ENCODE results near the gene PRLR. TPM values are rescaled to one million over a fixed set of nuclear protein-coding genes. Genes with fewer than 3 reads are reported as not detected.
"Not testable (repeated sequence)": the region's sequence is repeated elsewhere in the genome, so short reads cannot be mapped to it uniquely, and the experiment has no call there.

Gene PRLR
- total RNA-seq, 1 donor from 2014 or later, result not detected

GRCh38 chr5:35041261-35041660 is 189.0 kb downstream of the PRLR start:
- DNase-seq (ENCODE audit: low spot score), result no peak
- Mint-ChIP-seq H3K4me1 (ENCODE audit: low read depth) (no peaks in the 10 kb centered on the region), H3K36me3 (ENCODE audit: low read depth) (no peaks in the 10 kb centered on the region), H3K27me3 (ENCODE audit: low read depth) (peaks cover 11% of the 10 kb centered on the region), H3K4me3 (ENCODE audit: low read depth) (no peak overlapping the region), H3K9me3 (no peaks in the 10 kb centered on the region), H3K27ac (no peak overlapping the region)
- intact Hi-C loops (cut with micrococcal nuclease), result no loop called here

- no peak for DNase-seq (ENCODE audit: low spot score)
- H3K9me3 Mint-ChIP-seq, result no peaks in the 10 kb centered on the region
- H3K4me3 Mint-ChIP-seq (ENCODE audit: low read depth), result no peak overlapping the region
Observed at GRCh38 chr5:35038891-35039290, 191.4 kb downstream of the PRLR start.

GRCh38 chr5:35036536-35036935 is 193.8 kb downstream of the PRLR start:
- H3K27me3 Mint-ChIP-seq (ENCODE audit: low read depth), result peaks cover 12% of the 10 kb centered on the region
- H3K9me3 Mint-ChIP-seq, result no peaks in the 10 kb centered on the region
- H3K4me1 Mint-ChIP-seq (ENCODE audit: low read depth), result no peaks in the 10 kb centered on the region
- DNase-seq (ENCODE audit: low spot score), result no peak
- H3K4me3 Mint-ChIP-seq (ENCODE audit: low read depth), result no peak overlapping the region
- intact Hi-C loops (cut with micrococcal nuclease), result no loop called here
- H3K27ac Mint-ChIP-seq, result no peak overlapping the region
- H3K36me3 Mint-ChIP-seq (ENCODE audit: low read depth), result no peaks in the 10 kb centered on the region

More at GRCh38 chr5:35038891-35039290, 191.4 kb downstream of the PRLR start:
- Mint-ChIP-seq H3K4me1 (ENCODE audit: low read depth) (no peaks in the 10 kb centered on the region), H3K27ac (no peak overlapping the region), H3K36me3 (ENCODE audit: low read depth) (no peaks in the 10 kb centered on the region), H3K27me3 (ENCODE audit: low read depth) (peaks cover 14% of the 10 kb centered on the region)
- intact Hi-C loops (cut with micrococcal nuclease), result no loop called here

- DNase-seq (ENCODE audit: low spot score); intact Hi-C loops (cut with micrococcal nuclease); H3K36me3 Mint-ChIP-seq (ENCODE audit: low read depth); H3K9me3 Mint-ChIP-seq; H3K4me1 Mint-ChIP-seq (ENCODE audit: low read depth); H3K27ac Mint-ChIP-seq; H3K4me3 Mint-ChIP-seq (ENCODE audit: low read depth): not testable (repeated sequence)
- peaks cover 15% of the 10 kb centered on the region for H3K27me3 Mint-ChIP-seq (ENCODE audit: low read depth)
Observed at GRCh38 chr5:35035929-35036328, 194.4 kb downstream of the PRLR start.

GRCh38 chr5:35035271-35035670 is 195.0 kb downstream of the PRLR start:
- H3K4me3 Mint-ChIP-seq (ENCODE audit: low read depth), result no peak overlapping the region
- H3K27me3 Mint-ChIP-seq (ENCODE audit: low read depth), result peaks cover 11% of the 10 kb centered on the region
- DNase-seq (ENCODE audit: low spot score), result no peak
- intact Hi-C loops (cut with micrococcal nuclease), result no loop called here
- no peak overlapping the region for H3K27ac Mint-ChIP-seq
- no peaks in the 10 kb centered on the region for H3K36me3 Mint-ChIP-seq (ENCODE audit: low read depth)
- H3K4me1 Mint-ChIP-seq (ENCODE audit: low read depth), result no peaks in the 10 kb centered on the region
- no peaks in the 10 kb centered on the region for H3K9me3 Mint-ChIP-seq

GRCh38 chr5:35032356-35032755 is 197.9 kb downstream of the PRLR start:
- DNase-seq (ENCODE audit: low spot score), result no peak
- H3K36me3 Mint-ChIP-seq (ENCODE audit: low read depth), result no peaks in the 10 kb centered on the region
- no peaks in the 10 kb centered on the region for H3K9me3 Mint-ChIP-seq
- H3K27ac Mint-ChIP-seq, result no peak overlapping the region
- intact Hi-C loops (cut with micrococcal nuclease), result no loop called here
- H3K27me3 Mint-ChIP-seq (ENCODE audit: low read depth), result peaks cover 14% of the 10 kb centered on the region
- H3K4me3 Mint-ChIP-seq (ENCODE audit: low read depth), result no peak overlapping the region
- no peaks in the 10 kb centered on the region for H3K4me1 Mint-ChIP-seq (ENCODE audit: low read depth)

GRCh38 chr5:35031276-35031675 is 199.0 kb downstream of the PRLR start:
- intact Hi-C loops (cut with micrococcal nuclease), result no loop called here
- Mint-ChIP-seq H3K27ac (no peak overlapping the region), H3K36me3 (ENCODE audit: low read depth) (no peaks in the 10 kb centered on the region), H3K9me3 (no peaks in the 10 kb centered on the region), H3K27me3 (ENCODE audit: low read depth) (peaks cover 16% of the 10 kb centered on the region), H3K4me3 (ENCODE audit: low read depth) (no peak overlapping the region), H3K4me1 (ENCODE audit: low read depth) (no peaks in the 10 kb centered on the region)
- no peak for DNase-seq (ENCODE audit: low spot score)

DNA sequence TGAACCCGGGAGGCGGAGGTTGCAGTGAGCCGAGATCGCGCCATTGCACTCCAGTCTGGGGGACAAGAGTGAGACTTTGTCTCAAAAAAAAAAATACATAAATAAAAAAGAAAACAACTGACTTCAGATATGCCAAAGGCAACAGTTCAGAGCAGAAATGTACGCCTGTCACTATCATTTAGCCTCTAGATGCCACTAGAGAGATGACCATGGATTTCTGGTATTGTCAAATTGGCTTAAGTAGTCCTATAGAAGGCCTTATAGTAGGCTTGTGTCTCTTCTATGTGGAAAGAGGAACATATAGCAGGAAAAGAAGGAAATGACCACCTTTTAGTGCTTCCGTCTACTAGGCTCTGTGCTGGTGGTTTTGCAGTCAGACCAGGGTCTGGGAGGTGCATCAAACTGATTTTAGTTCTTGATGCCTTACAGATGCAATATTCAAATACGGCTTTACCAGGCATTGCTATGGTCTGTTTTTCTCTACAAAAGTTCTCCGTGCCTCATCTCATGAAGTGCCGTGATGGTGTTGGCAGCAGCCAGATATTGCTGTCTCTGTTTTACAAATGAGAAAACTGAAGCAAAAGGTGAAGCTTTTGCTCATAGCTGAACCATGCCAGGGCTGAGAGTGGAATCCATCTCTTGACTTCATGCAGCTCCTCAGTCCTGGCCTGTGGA is 199.7 kb downstream of the PRLR start:
- no peak for DNase-seq (ENCODE audit: low spot score)
- Mint-ChIP-seq H3K4me1 (ENCODE audit: low read depth) (no peaks in the 10 kb centered on the region), H3K4me3 (ENCODE audit: low read depth) (no peak overlapping the region), H3K9me3 (no peaks in the 10 kb centered on the region), H3K27ac (no peak overlapping the region), H3K36me3 (ENCODE audit: low read depth) (no peaks in the 10 kb centered on the region), H3K27me3 (ENCODE audit: low read depth) (peaks cover 16% of the 10 kb centered on the region)
- intact Hi-C loops (cut with micrococcal nuclease), result no loop called here

- Mint-ChIP-seq H3K4me1 (ENCODE audit: low read depth) (no peaks in the 10 kb centered on the region), H3K27ac (no peak overlapping the region), H3K36me3 (ENCODE audit: low read depth) (no peaks in the 10 kb centered on the region), H3K9me3 (no peaks in the 10 kb centered on the region), H3K27me3 (ENCODE audit: low read depth) (peaks cover 14% of the 10 kb centered on the region), H3K4me3 (ENCODE audit: low read depth) (no peak overlapping the region)
- DNase-seq (ENCODE audit: low spot score), result no peak
- intact Hi-C loops (cut with micrococcal nuclease), result no loop called here
Observed at GRCh38 chr5:35029333-35029732, 201.0 kb downstream of the PRLR start.

GRCh38 chr5:35026941-35027340 is 203.3 kb downstream of the PRLR start:
- peaks cover 12% of the 10 kb centered on the region for H3K27me3 Mint-ChIP-seq (ENCODE audit: low read depth)
- intact Hi-C loops (cut with micrococcal nuclease), result no loop called here
- no peak overlapping the region for H3K27ac Mint-ChIP-seq
- no peaks in the 10 kb centered on the region for H3K4me1 Mint-ChIP-seq (ENCODE audit: low read depth)
- no peaks in the 10 kb centered on the region for H3K9me3 Mint-ChIP-seq
- no peak overlapping the region for H3K4me3 Mint-ChIP-seq (ENCODE audit: low read depth)
- H3K36me3 Mint-ChIP-seq (ENCODE audit: low read depth), result no peaks in the 10 kb centered on the region
- no peak for DNase-seq (ENCODE audit: low spot score)

- Mint-ChIP-seq H3K27ac (no peak overlapping the region), H3K9me3 (no peaks in the 10 kb centered on the region)
- intact Hi-C loops (cut with micrococcal nuclease), result no loop called here
Observed at GRCh38 chr5:35026280-35026840, 203.9 kb downstream of the PRLR start.

GRCh38 chr5:35024911-35025510 is 205.3 kb downstream of the PRLR start:
- H3K36me3 Mint-ChIP-seq (ENCODE audit: low read depth), result no peaks in the 10 kb centered on the region
- H3K9me3 Mint-ChIP-seq, result no peaks in the 10 kb centered on the region
- peaks cover 9% of the 10 kb centered on the region for H3K27me3 Mint-ChIP-seq (ENCODE audit: low read depth)
- no peak overlapping the region for H3K4me3 Mint-ChIP-seq (ENCODE audit: low read depth)
- no peak for DNase-seq (ENCODE audit: low spot score)
- intact Hi-C loops (cut with micrococcal nuclease), result no loop called here
- H3K27ac Mint-ChIP-seq, result no peak overlapping the region
- H3K4me1 Mint-ChIP-seq (ENCODE audit: low read depth), result no peaks in the 10 kb centered on the region

More at GRCh38 chr5:35026280-35026840, 203.9 kb downstream of the PRLR start:
- H3K4me1 Mint-ChIP-seq (ENCODE audit: low read depth), result no peaks in the 10 kb centered on the region
- H3K4me3 Mint-ChIP-seq (ENCODE audit: low read depth), result no peak overlapping the region
- no peak for DNase-seq (ENCODE audit: low spot score)
- no peaks in the 10 kb centered on the region for H3K36me3 Mint-ChIP-seq (ENCODE audit: low read depth)
- peaks cover 12% of the 10 kb centered on the region for H3K27me3 Mint-ChIP-seq (ENCODE audit: low read depth)

- H3K4me1 Mint-ChIP-seq (ENCODE audit: low read depth), result no peaks in the 10 kb centered on the region
- H3K9me3 Mint-ChIP-seq, result no peaks in the 10 kb centered on the region
- H3K4me3 Mint-ChIP-seq (ENCODE audit: low read depth), result no peak overlapping the region
- H3K27ac Mint-ChIP-seq, result no peak overlapping the region
- H3K27me3 Mint-ChIP-seq (ENCODE audit: low read depth), result peaks cover 2% of the 10 kb centered on the region
- no peak for DNase-seq (ENCODE audit: low spot score)
- H3K36me3 Mint-ChIP-seq (ENCODE audit: low read depth), result no peaks in the 10 kb centered on the region
- intact Hi-C loops (cut with micrococcal nuclease), result no loop called here
Observed at GRCh38 chr5:35023391-35024178, 206.7 kb downstream of the PRLR start.

Data from activated T-helper 2 cell treated with anti-CD3 and anti-CD28 coated beads, Interferon-gamma antibody, Interleukin-2, Interleukin-4, amounts not matched to agents 10 μg/mL and 5 μg/mL and 100 μg/mL, durations not matched to agents 14 hours and 24 hours and 36 hours (primary cell).